Measurements from ENCODE around the gene MRPL22. TPM values are rescaled to one million over a fixed set of nuclear protein-coding genes. Genes with fewer than 3 reads are reported as not detected.

The MRPL22 gene
- total RNA-seq, 2 donors from 2014 or later: 58.2 to 63.5 TPM

Other genes starting within 250 kb of the MRPL22 start
- 100 to 1,000 TPM; 105 to 145 TPM for gene LARP1, start 185.7 kb upstream of the MRPL22 start, total RNA-seq
- 10 to 100 TPM; 10.1 to 28.2 TPM for gene FAXDC2, start 90.5 kb upstream of the MRPL22 start, total RNA-seq
- gene CNOT8, start 82.4 kb upstream of the MRPL22 start, total RNA-seq: 10 to 100 TPM; 29.3 to 30.3 TPM
- 10 to 100 TPM; 11.7 to 14.3 TPM for gene GEMIN5, start 2.9 kb upstream of the MRPL22 start, total RNA-seq
- under 1 TPM in 1 of 2 donors, not detected in 1; 0.05 TPM for gene KIF4B, start 72.7 kb downstream of the MRPL22 start, total RNA-seq

Measured in left cardiac atrium (tissue), 2 donors.